K562 (cell line): Measurements from ENCODE around the gene LRRC8C. TPM values are rescaled to one million over a fixed set of nuclear protein-coding genes. Genes with fewer than 3 reads are reported as not detected.

Experiments used
- ATF1 ChIP-seq, 2 experiments: fragments of 450-650 bp in 1 of 2; IDR thresholded peaks; 2 replicates each; pipeline ENCODE4 v1.6.1; 2016; ENCODE audit warnings: missing compliant biosample characterization in 1 of 2, missing genetic modification characterization in 1 of 2
- CAMTA2 ChIP-seq: fragments of 250-450 bp; sonication (Bioruptor Pico); conservative IDR thresholded peaks from 2 replicates; pipeline ENCODE4 v1.5.1; 2022
- CBX1 ChIP-seq: sonication (generic); IDR thresholded peaks from 2 replicates; pipeline ENCODE4 v1.6.1; 2016; ENCODE audit warnings: antibody characterized with exemption, low read depth, mild to moderate bottlenecking
- CREB1 ChIP-seq, 2 experiments: sonication (generic) in 1 of 2; formaldehyde crosslinking in 1 of 2; IDR thresholded peaks; 2 replicates each; pipeline versions ENCODE4 v1.6.1 to v1.8.0; 2012 to 2022; ENCODE audit warnings: inconsistent platforms in 1 of 2, mild to moderate bottlenecking in 1 of 2, missing genetic modification reagents in 1 of 2, moderate library complexity in 1 of 2
- CTCFL ChIP-seq: IDR thresholded peaks from 2 replicates; pipeline ENCODE4 v1.6.1; 2011; ENCODE audit warnings: borderline replicate concordance, low read depth, mild to moderate bottlenecking, moderate library complexity, low read length; ENCODE audit not compliant: insufficient read depth, poor library complexity, severe bottlenecking
- FOXM1 ChIP-seq, 2 experiments: fragments of 450-650 bp in 1 of 2; sonication (generic) in 1 of 2; formaldehyde crosslinking in 1 of 2; IDR thresholded peaks; 2 replicates each; pipeline versions ENCODE4 v1.6.1 to v1.9.0; 2017 to 2022; ENCODE audit warnings: low read depth in 2 of 2, mild to moderate bottlenecking in 2 of 2, missing genetic modification reagents in 1 of 2, moderate library complexity in 1 of 2
- FUS ChIP-seq: fragments of 200-400 bp; formaldehyde crosslinking; optimal IDR thresholded peaks from 2 replicates; pipeline ENCODE3; 2017; ENCODE audit warnings: low read depth, low read length
- HNRNPL ChIP-seq: fragments of 200-400 bp; formaldehyde crosslinking; IDR thresholded peaks from 2 replicates; pipeline ENCODE4 v1.6.1; 2017; ENCODE audit warnings: low read depth, mild to moderate bottlenecking, low read length
- NFXL1 ChIP-seq: fragments of 450-650 bp; formaldehyde crosslinking; IDR thresholded peaks from 2 replicates; pipeline ENCODE4 v1.4.0; 2021; ENCODE audit warnings: mild to moderate bottlenecking
- PHF21A ChIP-seq: fragments of 450-650 bp; IDR thresholded peaks from 2 replicates; pipeline ENCODE4 v1.6.1; 2017; ENCODE audit warnings: low read depth, borderline replicate concordance
- RBBP5 ChIP-seq: fragments of 200-600 bp; sonication (generic); IDR thresholded peaks from 2 replicates; pipeline ENCODE4 v1.6.1; 2012; ENCODE audit warnings: borderline replicate concordance, mild to moderate bottlenecking, low read length, control low read depth, inconsistent platforms; ENCODE audit not compliant: insufficient read depth, poor library complexity, severe bottlenecking
- RNF2 ChIP-seq: sonication (generic); IDR thresholded peaks from 2 replicates; pipeline ENCODE4 v1.6.1; 2016
- SFPQ ChIP-seq: fragments of 200-400 bp; formaldehyde crosslinking; IDR thresholded peaks from 2 replicates; pipeline ENCODE4 v1.6.1; 2017; ENCODE audit warnings: mild to moderate bottlenecking, low read depth, low read length, moderate library complexity
- TEAD2 ChIP-seq: fragments of 450-650 bp; IDR thresholded peaks from 2 replicates; pipeline ENCODE4 v1.6.1; 2016; ENCODE audit warnings: missing genetic modification characterization, control low read depth, missing compliant biosample characterization
- XRCC5 ChIP-seq: fragments of 200-400 bp; formaldehyde crosslinking; IDR thresholded peaks from 2 replicates; pipeline ENCODE4 v1.6.1; 2017; ENCODE audit warnings: low read depth, mild to moderate bottlenecking, low read length
- ZFPM2 ChIP-seq: fragments of 250-450 bp; sonication (Bioruptor Pico); IDR thresholded peaks from 2 replicates; pipeline ENCODE4 v1.5.1; 2022; ENCODE audit warnings: mild to moderate bottlenecking
- ZNF57 ChIP-seq: fragments of 450-650 bp; formaldehyde crosslinking; IDR thresholded peaks from 2 replicates; pipeline ENCODE4 v1.4.0; 2020; ENCODE audit warnings: mild to moderate bottlenecking, moderate library complexity
- ZNF696 ChIP-seq: fragments of 250-450 bp; sonication (Bioruptor Pico); conservative IDR thresholded peaks from 2 replicates; pipeline ENCODE4 v1.4.0; 2020; ENCODE audit warnings: mild to moderate bottlenecking, moderate library complexity
- polyA plus RNA-seq, 8 experiments: library from polyadenylated mRNA; depleted of rRNA in 4 of 8; stranded (reverse) in 5 of 8; unstranded in 3 of 8; fragments of >200 nt; fragmentation: Nextera tagmentation in 2 of 8; fragmentation: Illumina TruSeq in 1 of 8; extraction: Ambion mirVana in 2 of 8; extraction: Trizol in 1 of 8; gene quantifications; 2 replicates each; pipeline versions ENCODE4 v1.2.1 to v1.2.3, GENCODE V29; 2011 to 2014; ENCODE audit warnings: inconsistent platforms in 1 of 8, missing spikeins in 1 of 8
- total RNA-seq, 7 experiments: library from RNA; depleted of rRNA in 6 of 7; stranded (reverse); fragments of >200 nt in 6 of 7; fragmentation: Illumina TruSeq in 2 of 7; extraction: Trizol in 2 of 7; gene quantifications; 2 replicates each; pipeline versions ENCODE4 v1.2.1 to v1.2.3, GENCODE V29; 2011 to 2021; ENCODE audit warnings: low replicate concordance in 1 of 7
- TF ChIP-seq, protein P1 (sequence below): fragments of 250-450 bp; sonication (Bioruptor Pico); IDR thresholded peaks from 2 replicates; pipeline ENCODE4 v1.8.0; 2022; ENCODE audit warnings: moderate library complexity, mild to moderate bottlenecking, inconsistent platforms
- TF ChIP-seq, protein P2 (sequence below): fragments of 250-450 bp; sonication (Bioruptor Pico); IDR thresholded peaks from 2 replicates; pipeline ENCODE4 v1.4.0; 2020

Gene LRRC8C
- total and polyA plus RNA-seq, 9 of the 15 experiments (the other 6 are each of a cell fraction or from before 2014, with no cell fraction given), result 1.00 to 12.5 (median 4.5) TPM

GRCh38 chr1:89762779-89763648, 130.1 kb downstream of the LRRC8C start (continued):
- TF ChIP-seq SFPQ (no peak), FOXM1 (IDR thresholded peaks at IDR 0.05; ENCODE audit: low read depth) (no peak), FOXM1 (CRISPR knock-in tag; IDR thresholded peaks at IDR 0.05; ENCODE audit: low read depth) (peak; percentile 41; the same call in 1 of the 2 replicates), ZNF696 (no peak), HNRNPL (no peak), PHF21A (no peak), CREB1 (IDR thresholded peaks at IDR 0.05) (no peak), CREB1 (CRISPR knock-in tag; IDR thresholded peaks at IDR 0.05) (peak; percentile 41; the same call in 1 of the 2 replicates), XRCC5 (no peak), ZNF57 (CRISPR knock-in tag) (no peak), ATF1 (CRISPR knock-in tag; IDR thresholded peaks at IDR 0.05) (no peak), ATF1 (tag; IDR thresholded peaks at IDR 0.05) (peak; percentile 66), CBX1 (no peak), FUS (no peak), RBBP5 (no peak), CAMTA2 (no peak), TEAD2 (tag) (no peak), ZFPM2 (CRISPR knock-in tag) (no peak), NFXL1 (CRISPR knock-in tag) (no peak), CTCFL (no peak), RNF2 (0 out of 2 replicates have a peak, but pooled peaks have one; percentile 24)
- TF ChIP-seq, protein P1, sequence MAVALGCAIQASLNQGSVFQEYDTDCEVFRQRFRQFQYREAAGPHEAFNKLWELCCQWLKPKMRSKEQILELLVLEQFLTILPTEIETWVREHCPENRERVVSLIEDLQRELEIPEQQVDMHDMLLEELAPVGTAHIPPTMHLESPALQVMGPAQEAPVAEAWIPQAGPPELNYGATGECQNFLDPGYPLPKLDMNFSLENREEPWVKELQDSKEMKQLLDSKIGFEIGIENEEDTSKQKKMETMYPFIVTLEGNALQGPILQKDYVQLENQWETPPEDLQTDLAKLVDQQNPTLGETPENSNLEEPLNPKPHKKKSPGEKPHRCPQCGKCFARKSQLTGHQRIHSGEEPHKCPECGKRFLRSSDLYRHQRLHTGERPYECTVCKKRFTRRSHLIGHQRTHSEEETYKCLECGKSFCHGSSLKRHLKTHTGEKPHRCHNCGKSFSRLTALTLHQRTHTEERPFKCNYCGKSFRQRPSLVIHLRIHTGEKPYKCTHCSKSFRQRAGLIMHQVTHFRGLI, result no peak
- TF ChIP-seq, protein P2, sequence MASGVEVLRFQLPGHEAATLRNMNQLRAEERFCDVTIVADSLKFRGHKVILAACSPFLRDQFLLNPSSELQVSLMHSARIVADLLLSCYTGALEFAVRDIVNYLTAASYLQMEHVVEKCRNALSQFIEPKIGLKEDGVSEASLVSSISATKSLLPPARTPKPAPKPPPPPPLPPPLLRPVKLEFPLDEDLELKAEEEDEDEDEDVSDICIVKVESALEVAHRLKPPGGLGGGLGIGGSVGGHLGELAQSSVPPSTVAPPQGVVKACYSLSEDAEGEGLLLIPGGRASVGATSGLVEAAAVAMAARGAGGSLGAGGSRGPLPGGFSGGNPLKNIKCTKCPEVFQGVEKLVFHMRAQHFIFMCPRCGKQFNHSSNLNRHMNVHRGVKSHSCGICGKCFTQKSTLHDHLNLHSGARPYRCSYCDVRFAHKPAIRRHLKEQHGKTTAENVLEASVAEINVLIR, result no peak
